ENCODE results near the gene PCDHA1. TPM values are rescaled to one million over a fixed set of nuclear protein-coding genes. Genes with fewer than 3 reads are reported as not detected.

PCDHA1 gene
- total RNA-seq, 1 experiment from 2014 or later = not detected

DNA sequence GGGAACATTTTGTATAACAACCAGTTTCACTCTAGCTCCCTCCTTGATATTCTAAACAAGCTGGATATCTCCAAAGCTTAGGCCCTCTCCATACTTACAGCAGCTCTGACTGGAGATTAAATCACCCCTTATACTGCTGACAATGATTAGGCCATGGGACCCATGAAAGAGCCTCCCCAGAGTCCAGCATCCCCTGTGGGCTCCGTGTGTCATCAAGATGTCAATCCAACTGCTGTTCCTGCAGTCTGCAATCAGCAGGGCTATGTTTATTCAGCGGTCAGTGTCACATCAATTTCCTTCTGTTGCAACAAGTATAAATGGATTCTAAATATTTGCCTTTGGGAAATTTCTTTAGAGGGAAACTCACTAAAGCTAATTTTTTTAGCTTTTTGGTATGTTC lies 206.9 kb downstream of the PCDHA1 start:
- no TSS peak for BruUV-seq (replicated peaks)
- Histone ChIP-seq H3K27ac (ENCODE audit: low read length) (no peak overlapping the region), H3K27me3 (ENCODE audit: control insufficient read depth, insufficient read depth, low read length) (no peaks in the 10 kb centered on the region), H3K4me1 (ENCODE audit: control insufficient read depth, insufficient read depth, low read length) (no peaks in the 10 kb centered on the region), H3K36me3 (ENCODE audit: control insufficient read depth, insufficient read depth, low read length) (no peaks in the 10 kb centered on the region), H3K4me3 (ENCODE audit: low read depth in 2 of 2, low read length in 2 of 2) (no peak overlapping the region), H3K9me3 (ENCODE audit: control insufficient read depth, insufficient read depth, low read depth, low read length) (no peaks in the 10 kb centered on the region)
- ATAC-seq (no peak), DNase-seq (ENCODE audit: low read depth, low spot score) (no peak)
- ChIA-PET POLR2A (no interaction called here), CTCF (no interaction called here)
- in situ Hi-C loops (cut with HindIII; ENCODE audit: low pct_unique_long_range_greater_than_20kb, low sequenced_read_pairs) (no loop called here), intact Hi-C loops (cut with micrococcal nuclease; ENCODE audit: unreplicated experiment) (no loop called here)
- TF ChIP-seq, protein P1, sequence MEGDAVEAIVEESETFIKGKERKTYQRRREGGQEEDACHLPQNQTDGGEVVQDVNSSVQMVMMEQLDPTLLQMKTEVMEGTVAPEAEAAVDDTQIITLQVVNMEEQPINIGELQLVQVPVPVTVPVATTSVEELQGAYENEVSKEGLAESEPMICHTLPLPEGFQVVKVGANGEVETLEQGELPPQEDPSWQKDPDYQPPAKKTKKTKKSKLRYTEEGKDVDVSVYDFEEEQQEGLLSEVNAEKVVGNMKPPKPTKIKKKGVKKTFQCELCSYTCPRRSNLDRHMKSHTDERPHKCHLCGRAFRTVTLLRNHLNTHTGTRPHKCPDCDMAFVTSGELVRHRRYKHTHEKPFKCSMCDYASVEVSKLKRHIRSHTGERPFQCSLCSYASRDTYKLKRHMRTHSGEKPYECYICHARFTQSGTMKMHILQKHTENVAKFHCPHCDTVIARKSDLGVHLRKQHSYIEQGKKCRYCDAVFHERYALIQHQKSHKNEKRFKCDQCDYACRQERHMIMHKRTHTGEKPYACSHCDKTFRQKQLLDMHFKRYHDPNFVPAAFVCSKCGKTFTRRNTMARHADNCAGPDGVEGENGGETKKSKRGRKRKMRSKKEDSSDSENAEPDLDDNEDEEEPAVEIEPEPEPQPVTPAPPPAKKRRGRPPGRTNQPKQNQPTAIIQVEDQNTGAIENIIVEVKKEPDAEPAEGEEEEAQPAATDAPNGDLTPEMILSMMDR (IDR thresholded peaks at IDR 0.05) = no peak
- TF ChIP-seq SIN3A (IDR thresholded peaks at IDR 0.05; ENCODE audit: borderline replicate concordance, insufficient read depth, low read depth, low read length) = no peak
- TF ChIP-seq, protein P2, sequence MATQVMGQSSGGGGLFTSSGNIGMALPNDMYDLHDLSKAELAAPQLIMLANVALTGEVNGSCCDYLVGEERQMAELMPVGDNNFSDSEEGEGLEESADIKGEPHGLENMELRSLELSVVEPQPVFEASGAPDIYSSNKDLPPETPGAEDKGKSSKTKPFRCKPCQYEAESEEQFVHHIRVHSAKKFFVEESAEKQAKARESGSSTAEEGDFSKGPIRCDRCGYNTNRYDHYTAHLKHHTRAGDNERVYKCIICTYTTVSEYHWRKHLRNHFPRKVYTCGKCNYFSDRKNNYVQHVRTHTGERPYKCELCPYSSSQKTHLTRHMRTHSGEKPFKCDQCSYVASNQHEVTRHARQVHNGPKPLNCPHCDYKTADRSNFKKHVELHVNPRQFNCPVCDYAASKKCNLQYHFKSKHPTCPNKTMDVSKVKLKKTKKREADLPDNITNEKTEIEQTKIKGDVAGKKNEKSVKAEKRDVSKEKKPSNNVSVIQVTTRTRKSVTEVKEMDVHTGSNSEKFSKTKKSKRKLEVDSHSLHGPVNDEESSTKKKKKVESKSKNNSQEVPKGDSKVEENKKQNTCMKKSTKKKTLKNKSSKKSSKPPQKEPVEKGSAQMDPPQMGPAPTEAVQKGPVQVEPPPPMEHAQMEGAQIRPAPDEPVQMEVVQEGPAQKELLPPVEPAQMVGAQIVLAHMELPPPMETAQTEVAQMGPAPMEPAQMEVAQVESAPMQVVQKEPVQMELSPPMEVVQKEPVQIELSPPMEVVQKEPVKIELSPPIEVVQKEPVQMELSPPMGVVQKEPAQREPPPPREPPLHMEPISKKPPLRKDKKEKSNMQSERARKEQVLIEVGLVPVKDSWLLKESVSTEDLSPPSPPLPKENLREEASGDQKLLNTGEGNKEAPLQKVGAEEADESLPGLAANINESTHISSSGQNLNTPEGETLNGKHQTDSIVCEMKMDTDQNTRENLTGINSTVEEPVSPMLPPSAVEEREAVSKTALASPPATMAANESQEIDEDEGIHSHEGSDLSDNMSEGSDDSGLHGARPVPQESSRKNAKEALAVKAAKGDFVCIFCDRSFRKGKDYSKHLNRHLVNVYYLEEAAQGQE (IDR thresholded peaks at IDR 0.05; ENCODE audit: insufficient read depth in 1 of 2, low read depth in 2 of 2, low read length in 1 of 2) = no peak
- TF ChIP-seq POLR2AphosphoS5 (IDR thresholded peaks at IDR 0.05; ENCODE audit: low read depth, low read length) = no peak
- TF ChIP-seq TCF7L2 (IDR thresholded peaks at IDR 0.05; ENCODE audit: low read depth, low read length) = no peak

DNA sequence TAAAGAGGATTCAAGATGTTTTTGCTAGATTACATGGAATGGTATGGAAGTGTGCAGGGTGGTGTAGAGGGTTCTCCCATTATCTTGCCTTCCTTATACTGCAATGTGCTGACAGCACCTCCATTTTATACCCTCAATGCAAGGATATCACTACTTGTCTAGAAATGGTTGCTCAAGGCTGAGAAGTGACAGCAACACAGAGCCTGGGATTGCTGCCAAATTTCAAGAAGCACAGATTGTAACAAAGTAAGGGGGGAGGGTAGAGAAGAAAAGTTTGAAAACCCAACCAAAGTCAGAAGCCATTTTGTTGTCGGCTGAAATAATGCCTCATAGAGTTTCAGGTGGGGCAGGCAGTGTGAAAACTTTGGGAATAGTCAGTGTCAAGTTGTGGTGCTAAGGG lies 210.1 kb downstream of the PCDHA1 start:
- no TSS peak for BruUV-seq (replicated peaks)
- no peak overlapping the region for H3K4me3 ChIP-seq (ENCODE audit: low read depth in 2 of 2, low read length in 2 of 2)
- CTCF ChIA-PET = no interaction called here
- H3K9me3 ChIP-seq (ENCODE audit: control insufficient read depth, insufficient read depth, low read depth, low read length) = no peaks in the 10 kb centered on the region
- DNase-seq (ENCODE audit: low read depth, low spot score) (no peak), ATAC-seq (no peak)
- no peak overlapping the region for H3K27ac ChIP-seq (ENCODE audit: low read length)
- TF ChIP-seq TCF7L2 (IDR thresholded peaks at IDR 0.05; ENCODE audit: low read depth, low read length) = no peak
- peaks cover 5% of the 10 kb centered on the region for H3K4me1 ChIP-seq (ENCODE audit: control insufficient read depth, insufficient read depth, low read length)
- POLR2A ChIA-PET = no interaction called here
- intact Hi-C loops (cut with micrococcal nuclease; ENCODE audit: unreplicated experiment) (no loop called here), in situ Hi-C loops (cut with HindIII; ENCODE audit: low pct_unique_long_range_greater_than_20kb, low sequenced_read_pairs) (no loop called here)
- no peaks in the 10 kb centered on the region for H3K27me3 ChIP-seq (ENCODE audit: control insufficient read depth, insufficient read depth, low read length)
- H3K36me3 ChIP-seq (ENCODE audit: control insufficient read depth, insufficient read depth, low read length) = no peaks in the 10 kb centered on the region

DNA sequence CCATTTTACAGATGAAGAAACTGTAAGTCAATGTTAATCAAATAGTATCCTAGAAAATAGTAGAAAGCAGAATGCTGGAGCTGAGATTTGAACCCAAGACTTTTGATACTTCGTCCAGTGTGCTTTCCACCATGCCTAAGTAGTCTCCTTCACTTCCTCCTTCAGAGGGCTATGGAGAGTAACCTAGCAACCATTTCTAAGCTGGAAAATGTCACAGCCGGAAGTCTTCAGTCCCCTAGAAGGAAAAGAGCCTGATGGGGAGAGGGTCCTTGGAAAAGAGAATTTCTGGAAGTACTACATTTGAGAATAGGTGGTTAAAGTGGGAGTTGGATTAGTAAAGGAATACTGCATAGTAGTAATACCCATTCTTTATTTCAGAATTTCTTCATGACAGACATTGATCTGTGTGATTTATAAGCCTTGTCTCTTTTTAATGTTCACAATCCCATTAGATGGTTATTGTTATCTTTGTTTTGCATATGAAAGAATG lies 213.0 kb downstream of the PCDHA1 start:
- DNase-seq (ENCODE audit: low read depth, low spot score) (no peak), ATAC-seq (no peak)
- in situ Hi-C loops (cut with HindIII; ENCODE audit: low pct_unique_long_range_greater_than_20kb, low sequenced_read_pairs) (no loop called here), intact Hi-C loops (cut with micrococcal nuclease; ENCODE audit: unreplicated experiment) (no loop called here)
- H3K27me3 ChIP-seq (ENCODE audit: control insufficient read depth, insufficient read depth, low read length) = no peaks in the 10 kb centered on the region
- BruUV-seq (replicated peaks) = no TSS peak
- H3K27ac ChIP-seq (ENCODE audit: low read length) = no peak overlapping the region
- H3K9me3 ChIP-seq (ENCODE audit: control insufficient read depth, insufficient read depth, low read depth, low read length) = no peaks in the 10 kb centered on the region
- no peaks in the 10 kb centered on the region for H3K36me3 ChIP-seq (ENCODE audit: control insufficient read depth, insufficient read depth, low read length)
- ChIA-PET CTCF (no interaction called here), POLR2A (interaction anchor here (0.7 kb wide), 1 partner anchor 62 kb away, joined by 4 read pairs; no protein-coding TSS in a partner anchor)
- peaks cover 30% of the 10 kb centered on the region for H3K4me1 ChIP-seq (ENCODE audit: control insufficient read depth, insufficient read depth, low read length)
- H3K4me3 ChIP-seq (ENCODE audit: low read depth in 2 of 2, low read length in 2 of 2) = no peak overlapping the region
- TF ChIP-seq, protein P2 (IDR thresholded peaks at IDR 0.05; ENCODE audit: insufficient read depth in 1 of 2, low read depth in 2 of 2, low read length in 1 of 2) = no peak
- no peak for TF ChIP-seq SIN3A (IDR thresholded peaks at IDR 0.05; ENCODE audit: borderline replicate concordance, insufficient read depth, low read depth, low read length)
- TF ChIP-seq, protein P1 (IDR thresholded peaks at IDR 0.05) = no peak
- TF ChIP-seq POLR2AphosphoS5 (IDR thresholded peaks at IDR 0.05; ENCODE audit: low read depth, low read length) = no peak
- no peak for TF ChIP-seq TCF7L2 (IDR thresholded peaks at IDR 0.05; ENCODE audit: low read depth, low read length)
